Liver (tissue), 3 donors: ENCODE data around the gene NTF3.

Experiments
- SP1 ChIP-seq: IDR thresholded peaks from 2 replicates; pipeline ENCODE4 v1.6.1; 2018; ENCODE audit warnings: antibody characterized with exemption, mild to moderate bottlenecking
- YY1 ChIP-seq: IDR thresholded peaks from 2 replicates; pipeline ENCODE4 v1.6.1; 2016; ENCODE audit warnings: antibody characterized with exemption, mild to moderate bottlenecking
- TF ChIP-seq, protein P1 (sequence below): IDR thresholded peaks from 2 replicates; pipeline ENCODE4 v1.6.1; 2016; ENCODE audit warnings: antibody characterized with exemption
- TF ChIP-seq, protein P2 (sequence below): fragments of 150-350 bp; IDR thresholded peaks from 2 replicates; pipeline ENCODE4 v1.5.1; 2017; ENCODE audit warnings: improper control_type of control experiment, low read depth, low read length; ENCODE audit not compliant: missing input control
- donor health status: healthy.
- donor health status: healthy.

DNA sequence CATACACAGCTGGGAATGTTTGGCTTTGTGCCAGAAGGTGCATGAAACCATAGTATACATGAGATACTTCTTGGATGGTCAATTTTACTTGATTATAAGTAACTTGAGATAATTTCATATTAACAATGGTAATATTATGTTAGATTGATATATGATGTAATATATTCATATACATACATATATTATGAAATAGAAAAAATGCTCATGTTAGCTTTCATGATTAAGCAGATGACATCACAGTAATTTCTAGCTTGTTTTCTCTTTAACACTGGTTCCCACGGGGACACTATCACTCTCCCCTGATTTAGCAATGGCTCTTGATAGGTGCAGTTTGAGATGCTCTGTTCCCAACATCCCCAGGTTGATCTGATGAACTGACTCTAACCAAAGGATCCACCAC, 35.4 kb upstream of the NTF3 start:
- TF ChIP-seq, protein P1, sequence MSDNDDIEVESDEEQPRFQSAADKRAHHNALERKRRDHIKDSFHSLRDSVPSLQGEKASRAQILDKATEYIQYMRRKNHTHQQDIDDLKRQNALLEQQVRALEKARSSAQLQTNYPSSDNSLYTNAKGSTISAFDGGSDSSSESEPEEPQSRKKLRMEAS: no peak
- TF ChIP-seq SP1: no peak
- TF ChIP-seq, protein P2, sequence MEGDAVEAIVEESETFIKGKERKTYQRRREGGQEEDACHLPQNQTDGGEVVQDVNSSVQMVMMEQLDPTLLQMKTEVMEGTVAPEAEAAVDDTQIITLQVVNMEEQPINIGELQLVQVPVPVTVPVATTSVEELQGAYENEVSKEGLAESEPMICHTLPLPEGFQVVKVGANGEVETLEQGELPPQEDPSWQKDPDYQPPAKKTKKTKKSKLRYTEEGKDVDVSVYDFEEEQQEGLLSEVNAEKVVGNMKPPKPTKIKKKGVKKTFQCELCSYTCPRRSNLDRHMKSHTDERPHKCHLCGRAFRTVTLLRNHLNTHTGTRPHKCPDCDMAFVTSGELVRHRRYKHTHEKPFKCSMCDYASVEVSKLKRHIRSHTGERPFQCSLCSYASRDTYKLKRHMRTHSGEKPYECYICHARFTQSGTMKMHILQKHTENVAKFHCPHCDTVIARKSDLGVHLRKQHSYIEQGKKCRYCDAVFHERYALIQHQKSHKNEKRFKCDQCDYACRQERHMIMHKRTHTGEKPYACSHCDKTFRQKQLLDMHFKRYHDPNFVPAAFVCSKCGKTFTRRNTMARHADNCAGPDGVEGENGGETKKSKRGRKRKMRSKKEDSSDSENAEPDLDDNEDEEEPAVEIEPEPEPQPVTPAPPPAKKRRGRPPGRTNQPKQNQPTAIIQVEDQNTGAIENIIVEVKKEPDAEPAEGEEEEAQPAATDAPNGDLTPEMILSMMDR: no peak
- TF ChIP-seq YY1: no peak
